Hematopoietic multipotent progenitor cell treated with erythropoietin and hydrocortisone succinate and interleukin-3 and kit ligand, for 15 days (in vitro differentiated cells): ENCODE measurements around the gene CHAD.

Experiments
- DNase-seq: peaks from one replicate; pipeline ENCODE4 v3.0.0-alpha.2; 2015; ENCODE audit warnings: low spot score

The CHAD gene

DNA sequence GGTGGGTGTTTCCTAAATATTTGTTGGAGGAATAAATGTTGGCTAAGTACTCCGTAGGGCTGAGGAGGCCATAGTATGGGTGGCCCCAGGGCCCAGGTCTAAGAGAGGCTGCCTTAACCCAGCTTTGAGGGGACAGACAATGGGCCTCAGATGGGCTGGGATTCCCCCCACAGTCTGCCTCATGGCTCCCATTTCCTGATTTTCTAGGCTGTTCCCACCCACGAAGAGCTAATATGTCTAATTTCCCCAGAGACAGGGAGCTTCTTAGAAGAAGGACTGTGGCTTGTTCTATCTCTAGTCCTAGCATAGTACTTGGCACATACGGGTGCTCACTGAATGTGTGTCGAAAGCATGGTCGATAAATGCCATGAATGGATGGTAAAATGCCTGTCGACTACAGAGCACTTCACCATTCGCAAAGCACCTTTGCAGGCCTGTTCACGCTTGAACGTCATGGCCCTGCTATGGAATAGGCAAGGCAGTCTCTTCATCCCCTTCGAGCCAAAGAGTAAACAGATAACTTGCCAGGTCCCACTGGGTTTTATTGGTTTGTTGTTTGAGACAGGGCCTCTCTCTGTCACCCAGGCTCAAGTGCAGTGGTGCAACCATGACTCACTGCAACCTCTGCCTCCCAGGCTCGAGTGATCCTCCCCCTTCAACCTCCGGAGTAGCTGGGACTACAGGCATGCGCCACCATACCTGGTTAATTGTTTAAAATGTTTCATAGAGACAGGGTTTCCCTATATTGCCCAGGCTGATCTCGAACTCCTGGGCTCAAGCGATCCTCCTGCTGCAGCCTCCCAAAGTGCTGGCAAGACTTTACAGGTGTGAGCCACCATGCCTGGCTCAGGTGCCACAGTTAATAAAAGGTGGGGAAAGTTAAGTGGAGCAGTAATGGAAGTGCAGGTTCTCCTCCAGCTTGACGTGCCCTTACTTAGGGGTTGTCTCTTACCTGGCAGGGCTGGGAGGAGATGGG, 9.7 kb downstream of the CHAD start:
- no peak for DNase-seq

GRCh38 chr17:50458270-50458669, 10.4 kb downstream of the CHAD start:
- no peak for DNase-seq

- no peak for DNase-seq
Observed at GRCh38 chr17:50457621-50458020, 11.1 kb downstream of the CHAD start.

DNA sequence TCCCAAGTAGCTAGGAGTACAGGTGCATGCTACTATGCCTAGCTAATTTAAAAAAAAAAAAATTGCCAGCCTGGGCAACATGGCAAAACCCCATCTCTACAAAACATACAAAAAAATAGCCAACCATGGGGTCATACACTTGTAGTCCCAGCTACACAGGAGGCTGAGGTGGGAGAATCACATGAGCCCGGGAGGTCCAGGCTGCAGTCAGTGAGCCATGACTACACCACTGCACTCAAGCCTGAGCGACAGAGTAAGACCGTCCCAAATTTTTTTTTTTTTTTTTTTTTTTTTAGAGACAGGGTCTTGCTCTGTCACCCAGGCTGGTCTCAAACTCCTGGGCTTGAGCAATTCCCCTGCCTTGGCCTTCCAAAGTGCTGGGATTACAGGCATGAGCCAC, 14.8 kb downstream of the CHAD start:
- DNase-seq = no peak

- DNase-seq = no peak
Observed at GRCh38 chr17:50452630-50453300, 15.9 kb downstream of the CHAD start.

GRCh38 chr17:50451943-50452629, 16.6 kb downstream of the CHAD start:
- DNase-seq = no peak

DNA sequence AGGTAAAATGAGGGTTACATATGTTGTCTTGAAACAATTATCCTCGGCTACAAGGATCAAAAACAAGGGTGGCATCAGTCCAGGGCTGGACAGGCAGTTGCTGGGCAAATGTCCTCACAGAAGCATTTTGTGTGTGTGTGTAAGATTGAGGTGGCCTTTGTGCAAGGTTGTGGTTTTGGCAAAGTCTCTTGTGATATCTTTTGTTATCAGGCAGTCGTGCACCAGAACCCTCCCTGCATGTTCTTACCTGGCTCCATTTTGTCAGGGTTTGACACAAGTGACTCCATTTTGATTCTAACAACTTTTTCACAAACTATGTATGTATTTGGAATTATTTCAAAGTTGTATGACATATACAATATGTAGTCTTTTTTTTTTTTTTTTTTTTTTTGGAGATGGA, 20.0 kb downstream of the CHAD start:
- no peak for DNase-seq

DNA sequence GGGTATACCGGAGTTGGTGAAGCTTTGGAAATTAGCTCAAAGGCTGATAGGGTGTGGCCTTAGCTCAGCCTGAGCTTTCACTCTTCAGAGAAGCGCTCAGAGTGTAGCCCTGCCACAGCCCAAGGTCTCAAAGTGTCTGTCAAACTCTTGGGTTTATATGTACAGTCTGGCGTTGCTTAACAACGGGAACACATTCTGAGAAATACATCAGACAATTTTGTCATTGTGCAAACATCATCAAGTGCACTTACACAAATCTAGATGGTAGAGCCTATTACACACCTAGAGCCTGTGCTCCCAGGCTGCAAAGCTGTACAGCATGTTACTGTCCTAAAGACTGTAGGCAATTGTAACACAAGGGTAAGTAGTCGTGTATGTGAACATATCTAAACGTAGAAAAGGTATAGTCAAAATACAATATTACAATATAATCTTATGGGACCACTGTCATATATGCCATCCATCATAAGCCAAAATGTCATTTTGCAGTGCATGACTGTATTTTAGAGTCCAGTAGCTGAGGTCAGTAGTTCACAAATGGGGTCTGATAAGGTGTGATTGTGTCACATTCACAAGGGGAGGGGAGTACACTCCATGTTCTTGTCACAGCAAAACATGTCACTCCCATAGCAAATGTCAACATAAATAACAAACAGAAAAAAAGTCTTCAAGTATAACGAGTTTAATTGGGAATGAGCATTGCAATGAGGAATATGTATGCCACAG, 20.6 kb downstream of the CHAD start:
- no peak for DNase-seq

DNA sequence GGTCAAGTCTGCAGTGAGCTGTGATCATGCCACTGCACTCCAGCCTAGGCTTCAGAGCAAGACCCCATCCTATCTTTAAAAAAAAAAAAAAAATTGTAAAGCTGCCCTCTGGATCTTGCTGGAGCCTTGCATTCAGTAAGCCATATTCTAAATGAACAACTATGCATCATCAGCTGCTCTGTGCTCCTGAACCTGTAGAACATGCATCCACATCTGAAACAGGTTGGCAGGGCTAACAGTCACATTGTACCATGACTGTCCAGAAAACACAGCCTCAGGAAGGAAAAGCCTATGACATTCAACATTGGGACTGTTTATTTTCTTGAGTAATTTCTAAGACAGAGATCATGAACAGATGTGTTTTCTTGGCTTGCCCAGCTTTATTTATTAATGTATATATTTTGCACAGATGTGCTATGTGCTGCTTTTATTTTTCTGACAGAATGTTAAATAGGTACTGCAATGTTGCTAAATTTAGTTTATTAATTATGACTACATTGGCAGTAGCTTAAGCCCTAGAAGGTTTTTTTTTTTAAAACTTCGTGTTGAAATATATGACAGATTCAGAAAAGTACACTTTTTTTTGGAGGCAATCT, 22.9 kb downstream of the CHAD start:
- no peak for DNase-seq

- DNase-seq = no peak
Observed at GRCh38 chr17:50444841-50445715, 23.6 kb downstream of the CHAD start.

DNA sequence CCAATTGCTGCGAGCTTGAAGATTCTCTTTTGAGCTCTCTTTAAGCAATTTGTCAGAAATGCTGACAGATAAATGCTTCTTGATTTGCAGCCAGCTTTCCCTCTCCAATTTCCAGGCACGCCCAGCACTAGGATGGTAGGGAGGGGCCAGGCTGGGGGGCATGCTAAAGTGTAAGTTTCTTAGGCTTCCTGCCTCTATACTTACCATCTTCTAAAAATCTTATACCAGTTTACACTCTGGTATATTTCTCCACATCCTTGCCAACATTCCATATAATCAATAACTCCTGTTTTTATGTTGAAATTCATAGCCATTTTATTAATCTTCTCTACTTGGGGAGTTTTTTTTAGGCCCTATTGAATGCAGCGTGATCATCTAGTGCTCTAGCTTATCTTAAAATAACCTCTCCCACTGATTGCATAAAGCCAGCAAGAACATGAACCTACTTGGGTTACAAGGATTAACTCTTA, 25.1 kb downstream of the CHAD start:
- no peak for DNase-seq

DNA sequence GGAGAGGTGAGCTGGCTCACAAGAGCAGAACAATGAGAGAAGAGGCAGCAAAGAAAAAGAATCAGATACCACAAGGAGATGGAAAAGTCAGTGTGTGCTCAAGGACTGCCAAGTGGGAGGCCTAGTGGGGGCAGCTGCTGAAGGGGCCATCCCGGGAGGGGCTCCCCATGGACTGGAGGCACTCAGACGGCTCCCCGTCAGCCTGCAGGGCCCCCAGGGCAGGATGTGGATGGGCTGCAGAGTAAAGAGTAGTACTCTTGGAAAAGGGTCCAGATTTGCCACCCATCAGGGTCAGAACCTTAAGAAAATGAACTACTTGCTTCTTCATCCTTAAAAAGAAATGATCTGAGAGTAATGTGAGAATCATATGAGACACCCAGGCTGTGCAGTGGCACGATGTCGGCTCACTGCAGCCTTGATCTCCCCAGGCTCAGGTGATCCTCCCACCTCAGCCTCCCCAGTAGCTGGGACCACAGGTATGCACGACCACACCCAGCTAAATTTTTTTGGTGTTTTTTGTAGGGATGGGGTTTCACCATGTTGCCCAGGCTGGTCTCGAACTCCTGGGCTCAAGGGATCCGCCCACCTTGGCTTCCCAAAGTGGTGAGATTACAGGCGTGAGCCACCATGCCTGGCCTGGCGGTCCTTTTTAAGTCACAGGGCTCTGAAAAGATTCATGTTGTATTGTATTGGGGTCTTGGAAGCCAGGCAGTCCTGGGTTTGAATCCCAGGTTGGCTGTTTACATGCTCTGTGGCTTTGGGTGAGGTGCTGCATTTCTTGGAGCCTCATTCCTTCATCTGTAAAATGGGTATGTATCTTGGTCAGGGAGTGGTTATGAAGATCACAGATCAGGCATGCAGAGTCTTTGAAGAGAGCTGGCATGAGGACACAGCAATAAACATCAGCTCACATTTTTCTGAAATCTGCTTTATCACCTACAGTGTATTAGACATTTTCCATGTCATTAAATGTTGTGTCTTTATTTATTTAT, 27.5 kb downstream of the CHAD start:
- DNase-seq = no peak

DNA sequence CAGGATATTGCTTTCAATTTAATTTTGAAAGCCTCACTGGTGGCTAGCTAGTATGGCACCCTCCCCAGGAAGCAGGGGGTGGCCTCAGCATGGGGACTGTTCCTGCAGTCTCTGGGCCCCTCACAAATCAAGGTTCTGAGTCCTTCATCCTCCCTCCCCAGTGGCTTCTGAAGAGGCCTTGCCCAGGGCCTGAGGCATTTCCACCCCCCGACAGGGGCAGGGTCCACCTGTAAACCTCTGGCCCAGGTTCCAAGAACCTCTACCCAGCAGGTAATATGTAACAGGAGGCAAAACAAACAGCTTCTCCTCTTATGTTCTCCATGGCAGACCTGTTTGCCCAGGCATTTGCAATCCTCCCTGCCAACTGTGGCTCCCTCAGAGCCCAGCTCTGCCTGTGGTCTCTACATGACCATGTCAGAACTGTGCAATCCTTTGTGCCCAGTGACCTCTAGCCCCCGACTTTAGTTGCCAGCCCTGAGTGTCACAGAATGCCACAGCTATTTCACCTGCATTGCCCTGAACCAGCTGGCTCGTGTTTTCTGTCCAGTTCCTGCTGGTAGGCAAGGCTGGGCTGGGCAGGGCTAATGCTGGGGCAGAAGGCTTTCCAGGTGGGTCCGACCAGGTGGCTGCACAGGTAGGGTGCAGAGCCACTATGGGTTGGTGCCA, 28.4 kb downstream of the CHAD start:
- no peak for DNase-seq

DNA sequence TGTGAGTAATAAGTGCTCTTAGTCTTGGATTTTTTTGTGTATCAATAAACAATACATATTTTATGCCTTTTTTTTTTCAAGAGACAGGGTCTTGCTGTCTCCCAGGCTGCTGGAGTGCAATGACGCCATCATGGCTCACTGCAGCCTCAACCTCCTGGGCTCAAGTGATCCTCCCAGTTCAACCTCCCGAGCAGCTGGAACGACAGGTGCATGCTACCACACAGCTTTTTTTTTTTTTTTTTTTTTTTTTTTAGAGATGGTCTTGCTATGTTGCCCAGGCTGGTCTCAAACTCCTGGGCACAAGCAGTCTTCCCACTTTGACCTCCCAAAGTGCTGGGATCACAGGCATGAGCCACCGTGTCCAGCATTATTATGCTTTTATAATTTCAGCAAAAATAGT, 29.7 kb downstream of the CHAD start:
- DNase-seq = no peak

DNA sequence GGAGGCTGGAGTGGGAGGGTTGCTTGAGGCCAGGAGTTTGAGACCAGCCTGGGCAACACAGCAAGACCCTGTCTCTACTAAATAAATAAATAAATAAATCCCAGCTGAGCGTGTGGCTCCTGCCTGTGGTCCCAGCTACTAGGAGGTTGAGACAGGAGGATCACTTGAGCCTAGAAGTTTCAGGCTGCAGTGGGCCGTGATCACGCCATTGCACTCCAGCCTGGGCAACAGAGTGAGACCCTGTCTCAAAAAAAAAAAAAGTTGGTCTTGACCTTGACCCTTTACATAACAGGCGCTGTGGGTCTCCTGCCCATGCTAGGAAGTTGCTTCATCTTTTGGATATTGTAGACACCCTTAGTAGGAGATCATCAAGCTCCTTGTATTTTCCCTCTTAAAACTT, 31.3 kb downstream of the CHAD start:
- DNase-seq = no peak

GRCh38 chr17:50432125-50432762, 36.4 kb downstream of the CHAD start:
- no peak for DNase-seq

DNA sequence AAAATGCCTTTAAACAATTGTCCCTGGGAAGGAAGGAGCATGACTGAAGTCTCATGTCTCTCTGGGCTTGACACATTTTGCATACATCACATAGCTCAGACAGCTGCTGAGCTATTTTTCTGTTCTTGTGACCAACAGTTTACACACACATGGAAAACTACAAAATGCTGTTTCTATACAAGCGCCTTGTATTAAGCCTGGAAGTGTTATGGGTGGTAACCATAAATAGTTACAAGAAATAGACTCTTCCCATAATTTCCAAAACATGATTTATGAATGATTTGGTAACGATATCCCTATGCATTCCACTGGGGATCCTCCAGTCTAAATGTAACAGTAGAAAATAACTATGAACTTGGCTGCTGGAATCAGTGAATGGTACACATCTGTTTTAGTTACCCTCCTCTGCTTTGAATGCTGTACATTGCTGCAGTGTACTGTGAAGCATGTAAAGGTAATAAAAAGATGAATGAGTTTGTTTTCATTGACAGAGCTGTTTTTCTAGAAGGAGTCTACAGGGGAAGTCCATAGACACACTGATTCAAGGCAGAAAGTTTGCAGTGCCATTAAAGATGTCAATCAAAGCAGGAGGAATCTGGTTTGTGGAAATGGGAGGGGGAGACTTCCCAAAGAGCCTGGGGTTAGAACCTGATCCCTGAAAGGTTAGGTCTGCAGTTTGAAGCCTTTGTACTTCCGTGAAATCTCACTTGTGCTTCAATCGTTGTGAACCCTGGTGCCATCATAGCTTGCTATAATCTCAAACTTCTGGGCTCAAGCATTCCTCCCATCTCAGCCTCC, 37.7 kb downstream of the CHAD start:
- no peak for DNase-seq
